Neural crest cell (in vitro differentiated cells): Measurements from ENCODE around the gene CCDC197. TPM values are rescaled to one million over a fixed set of nuclear protein-coding genes. Genes with fewer than 3 reads are reported as not detected.

Experiments
- DNase-seq: peaks from one replicate; pipeline ENCODE4 v3.0.0; 2021; ENCODE audit warnings: low read depth, mixed read lengths, low spot score
- H3K27ac Mint-ChIP-seq: one replicate; pipeline ENCODE4 v1.8.0; 2021; ENCODE audit warnings: mild to moderate bottlenecking, mixed read lengths; ENCODE audit not compliant: unreplicated experiment
- H3K27me3 Mint-ChIP-seq: 2 replicates; pipeline ENCODE4 v1.8.0; 2021; ENCODE audit warnings: low read depth, mild to moderate bottlenecking, mixed read lengths
- H3K36me3 Mint-ChIP-seq: 2 replicates; pipeline ENCODE4 v1.8.0; 2021; ENCODE audit warnings: low read depth, mild to moderate bottlenecking, mixed read lengths
- H3K4me1 Mint-ChIP-seq: 2 replicates; pipeline ENCODE4 v1.8.0; 2021; ENCODE audit warnings: mixed read lengths
- H3K4me3 Mint-ChIP-seq: one replicate; pipeline ENCODE4 v1.8.0; 2021; ENCODE audit warnings: mild to moderate bottlenecking, mixed read lengths
- H3K9me3 Mint-ChIP-seq: 2 replicates; pipeline ENCODE4 v1.8.0; 2021; ENCODE audit warnings: mixed read lengths
- CTCF ChIP-seq: fragments of 200-600 bp; sonication (generic); conservative IDR thresholded peaks from 2 replicates; pipeline ENCODE4 v1.5.0; 2021; ENCODE audit warnings: antibody characterized with exemption, mild to moderate bottlenecking
- total RNA-seq: library from RNA; stranded (reverse); gene quantifications from 2 replicates; pipeline ENCODE4 v1.2.1, GENCODE V29; 2021

The CCDC197 gene
- total RNA-seq, 1 donor from 2014 or later, result not detected

DNA sequence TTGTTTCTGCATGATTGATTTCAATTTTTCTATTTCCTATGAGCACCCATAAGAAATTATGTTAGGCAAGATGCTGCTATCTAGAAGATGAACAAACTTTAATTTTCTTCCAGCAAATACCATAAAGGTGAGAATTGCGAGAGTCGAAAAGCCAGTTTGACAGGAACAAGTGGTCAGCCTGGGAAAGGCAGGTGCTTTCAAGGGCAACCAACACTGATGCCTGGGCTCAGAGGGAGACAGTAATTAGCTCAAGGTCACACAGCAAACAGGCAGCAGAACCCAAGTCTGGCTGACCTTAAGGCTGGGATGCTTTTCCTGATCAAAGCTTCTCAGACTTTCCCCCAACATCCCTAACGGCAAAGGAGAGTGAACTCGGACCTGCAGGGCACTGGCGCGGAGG lies 22.2 kb downstream of the CCDC197 start:
- Mint-ChIP-seq H3K4me1 (peaks cover 12% of the 10 kb centered on the region), H3K27ac (no peak overlapping the region), H3K9me3 (no peaks in the 10 kb centered on the region), H3K27me3 (peaks cover 4% of the 10 kb centered on the region), H3K4me3 (no peak overlapping the region), H3K36me3 (no peaks in the 10 kb centered on the region)
- TF ChIP-seq CTCF, result no peak
- DNase-seq, result no peak

GRCh38 chr14:94020267-94020666 lies 23.2 kb downstream of the CCDC197 start:
- Mint-ChIP-seq H3K9me3 (no peaks in the 10 kb centered on the region), H3K4me1 (peaks cover 12% of the 10 kb centered on the region), H3K4me3 (no peak overlapping the region), H3K27me3 (no peaks in the 10 kb centered on the region), H3K36me3 (no peaks in the 10 kb centered on the region), H3K27ac (no peak overlapping the region)
- DNase-seq, result no peak
- TF ChIP-seq CTCF, result no peak

DNA sequence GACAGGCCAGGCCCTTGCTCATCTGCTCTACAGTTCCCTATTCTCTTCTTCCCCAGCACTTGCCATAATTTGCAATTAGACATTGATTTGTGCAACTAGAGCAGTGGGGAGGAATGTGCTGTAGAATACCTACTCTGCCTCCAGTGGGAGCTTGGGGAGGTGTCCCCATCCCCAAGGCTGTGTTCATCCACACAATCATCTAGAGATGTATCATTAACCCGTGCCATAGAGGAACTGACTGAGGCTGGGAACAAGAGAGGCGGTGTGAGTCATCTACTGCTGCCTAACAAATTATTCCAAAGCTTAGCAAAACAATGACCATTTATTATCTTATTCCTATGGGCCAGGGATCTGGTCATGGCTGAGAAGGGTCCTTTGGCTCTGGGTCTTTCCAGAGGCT lies 23.9 kb downstream of the CCDC197 start:
- DNase-seq, result no peak
- H3K9me3 Mint-ChIP-seq, result no peaks in the 10 kb centered on the region
- no peak overlapping the region for H3K4me3 Mint-ChIP-seq
- peaks cover 15% of the 10 kb centered on the region for H3K4me1 Mint-ChIP-seq
- TF ChIP-seq CTCF, result no peak
- H3K27ac Mint-ChIP-seq, result no peak overlapping the region
- no peaks in the 10 kb centered on the region for H3K27me3 Mint-ChIP-seq
- no peaks in the 10 kb centered on the region for H3K36me3 Mint-ChIP-seq

GRCh38 chr14:94021416-94022157 lies 24.5 kb downstream of the CCDC197 start:
- H3K36me3 Mint-ChIP-seq, result no peaks in the 10 kb centered on the region
- peaks cover 17% of the 10 kb centered on the region for H3K4me1 Mint-ChIP-seq
- no peak for DNase-seq
- TF ChIP-seq CTCF, result no peak
- H3K27ac Mint-ChIP-seq, result no peak overlapping the region
- H3K4me3 Mint-ChIP-seq, result no peak overlapping the region
- H3K9me3 Mint-ChIP-seq, result no peaks in the 10 kb centered on the region
- H3K27me3 Mint-ChIP-seq, result no peaks in the 10 kb centered on the region

DNA sequence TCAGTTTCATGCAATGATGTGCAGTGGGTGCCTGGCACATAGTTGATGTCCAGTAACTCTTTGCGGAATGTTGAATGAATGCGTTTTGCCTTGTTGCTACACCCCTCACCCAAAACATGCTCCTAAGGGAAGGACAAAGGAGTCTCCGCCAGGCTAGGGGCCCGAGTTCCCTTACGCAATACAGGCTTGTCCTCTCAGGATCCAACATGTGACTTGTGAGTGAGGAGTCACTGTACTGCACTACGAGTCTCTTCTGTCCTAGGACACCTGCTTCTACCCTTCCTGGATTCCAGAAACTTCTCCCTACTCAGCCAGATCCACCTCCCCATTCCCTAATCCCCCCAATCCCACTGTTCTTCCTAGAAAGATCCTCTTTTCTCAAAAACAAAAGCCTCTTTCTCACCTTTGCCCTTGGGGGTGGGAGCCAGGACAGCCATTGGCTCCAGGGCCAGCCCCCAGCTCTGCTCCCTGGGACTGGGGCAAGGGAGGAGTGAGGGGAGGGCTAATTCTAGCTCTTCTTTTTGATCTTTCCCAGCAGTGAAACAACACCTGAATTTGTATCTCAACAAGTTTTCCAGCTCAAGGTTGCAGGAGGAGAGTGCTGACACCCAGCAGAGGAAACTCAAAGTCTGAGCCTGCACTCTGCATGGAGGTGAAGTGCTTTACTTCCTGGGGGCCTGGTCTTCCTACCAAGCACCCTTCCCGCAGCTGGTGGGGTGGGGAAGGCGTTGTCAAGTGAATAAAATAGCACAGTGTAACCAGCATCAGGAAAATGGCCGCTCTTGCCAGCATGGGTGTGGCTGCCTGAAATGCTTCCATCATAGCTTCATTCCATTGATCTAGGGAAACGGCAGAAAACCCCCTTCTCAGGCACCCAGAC lies 25.7 kb downstream of the CCDC197 start:
- no peak overlapping the region for H3K27ac Mint-ChIP-seq
- H3K27me3 Mint-ChIP-seq, result no peaks in the 10 kb centered on the region
- H3K9me3 Mint-ChIP-seq, result no peaks in the 10 kb centered on the region
- no peak for DNase-seq
- no peak for TF ChIP-seq CTCF
- H3K4me3 Mint-ChIP-seq, result no peak overlapping the region
- no peaks in the 10 kb centered on the region for H3K36me3 Mint-ChIP-seq
- peaks cover 17% of the 10 kb centered on the region for H3K4me1 Mint-ChIP-seq
